Stimulated activated CD4-positive, alpha-beta T cell treated with anti-CD3 and anti-CD28 coated beads, Interleukin-12 subunit alpha, Interleukin-12 subunit beta, amount 100 ng/mL, for 4 hours (primary cell): ENCODE measurements around the gene BMERB1.
"Not testable (repeated sequence)": the region's sequence is repeated elsewhere in the genome, so short reads cannot be mapped to it uniquely, and the experiment has no call there.

ENCODE experiments used
- DNase-seq: peaks from one replicate; pipeline ENCODE4 v3.0.0-alpha.2; 2020

The BMERB1 gene

DNA sequence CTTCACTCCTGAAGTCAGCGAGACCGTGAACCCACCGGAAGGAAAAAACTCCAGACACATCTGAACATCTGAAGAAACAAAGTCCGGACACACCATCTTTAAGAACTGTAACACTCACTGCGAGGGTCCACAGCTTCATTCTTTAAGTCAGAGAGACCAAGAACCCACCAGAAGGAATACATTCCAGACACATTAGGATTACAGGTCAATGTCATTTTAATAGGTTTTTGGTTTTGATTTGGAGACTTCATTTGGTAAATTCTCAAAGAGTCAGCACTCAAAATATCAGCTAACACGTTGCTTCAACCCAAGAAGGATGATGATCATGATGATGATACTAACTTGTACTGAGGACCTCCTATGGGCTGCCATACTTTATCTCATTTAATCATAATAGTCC, 7.6 kb upstream of the BMERB1 start:
- no peak for DNase-seq

DNA sequence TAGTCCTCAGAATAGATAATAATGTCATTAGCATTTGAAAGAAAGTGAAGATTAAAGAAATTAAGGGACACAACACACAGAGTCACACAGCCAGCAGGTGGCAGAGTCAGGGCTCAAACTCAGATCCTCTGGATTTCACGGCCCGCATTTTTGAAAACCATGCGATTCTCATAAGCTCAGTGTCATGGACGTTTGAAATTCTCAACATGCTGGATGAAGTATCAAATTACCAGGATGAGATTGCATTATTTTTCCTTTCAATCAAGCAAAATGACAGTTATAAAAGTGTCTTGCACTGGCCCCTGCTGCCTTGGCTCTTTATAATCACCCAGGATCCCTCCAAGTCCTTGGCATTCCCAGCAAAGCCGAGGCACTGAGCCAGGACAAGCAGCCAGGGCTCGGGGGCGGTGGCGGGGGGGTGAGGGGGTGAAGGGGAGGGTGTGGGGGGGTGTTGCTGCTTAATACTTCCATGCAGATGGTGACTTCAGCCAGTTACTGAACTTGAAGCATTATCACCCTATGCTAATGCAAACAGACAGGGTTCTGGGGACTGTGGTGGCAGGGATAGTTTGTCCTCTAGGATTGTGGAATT, 6.6 kb upstream of the BMERB1 start:
- peak; percentile 49 for DNase-seq

DNA sequence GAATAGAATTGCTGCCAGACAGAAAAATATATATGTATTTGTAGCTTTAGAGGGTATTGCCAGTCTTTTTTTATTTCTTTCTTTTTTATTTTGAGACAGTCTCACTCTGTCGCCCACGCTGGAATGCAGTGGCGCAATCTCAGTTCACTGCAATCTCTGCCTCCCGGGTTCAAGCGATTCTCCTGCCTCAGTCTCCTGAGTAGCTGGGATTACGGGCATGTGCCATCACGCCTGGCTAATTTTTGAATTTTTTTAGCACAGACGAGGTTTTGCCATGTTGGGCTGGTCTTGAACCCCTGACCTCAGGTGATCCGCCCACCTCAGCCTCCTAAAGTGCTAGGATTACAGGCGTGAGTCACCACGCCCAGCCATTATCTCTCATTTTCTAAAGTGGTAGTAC, 3.5 kb upstream of the BMERB1 start:
- DNase-seq: not testable (repeated sequence)

DNA sequence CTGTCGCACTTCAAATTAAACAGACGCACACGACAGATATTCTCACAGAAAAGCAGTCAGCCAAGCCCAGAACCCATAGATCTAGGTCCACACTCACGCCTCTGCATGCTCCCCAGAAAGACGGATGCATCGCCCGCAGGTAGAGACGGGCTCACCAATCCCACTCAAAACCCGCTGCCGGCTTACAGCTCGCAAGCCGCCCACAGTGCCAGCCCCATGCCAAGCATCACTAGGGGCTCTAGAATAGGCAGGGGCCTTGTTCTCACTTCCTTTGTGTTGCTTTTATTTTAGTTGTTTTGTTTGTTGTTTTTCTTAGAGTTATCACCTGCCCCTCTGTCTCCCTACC, 336 bp upstream of the BMERB1 start:
- no peak for DNase-seq

DNA sequence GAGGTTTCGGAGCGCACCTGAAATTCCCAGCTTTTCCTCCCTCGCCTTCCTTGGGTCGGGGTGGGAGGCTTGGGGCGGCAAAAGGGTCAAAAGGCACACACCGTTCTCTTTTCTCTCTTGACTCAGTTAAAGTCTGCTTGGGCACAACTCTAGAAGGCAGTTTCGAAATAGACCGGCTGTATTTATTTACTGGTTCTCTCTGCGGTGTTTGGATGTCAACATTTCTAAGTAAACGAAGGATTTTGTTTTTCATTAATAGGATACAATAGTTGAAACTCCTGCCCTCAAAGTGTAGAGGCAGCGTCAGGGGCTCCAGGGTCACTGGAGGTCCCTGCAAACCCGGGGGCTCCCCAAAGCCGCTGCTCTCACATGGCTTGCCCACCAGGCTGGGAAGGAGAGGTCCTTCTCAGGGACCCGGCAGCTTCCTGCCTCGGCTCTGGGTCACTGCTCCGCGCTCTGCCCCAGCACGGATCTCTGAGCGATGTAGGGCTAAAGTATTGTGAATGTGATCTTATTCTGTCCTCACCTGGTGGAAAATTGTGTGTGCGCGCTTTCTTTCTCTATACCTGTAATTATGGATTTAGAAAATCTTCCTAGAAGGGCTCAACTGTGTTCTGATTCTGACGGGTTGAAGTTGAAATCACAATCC, 952 bp downstream of the BMERB1 start:
- no peak for DNase-seq

DNA sequence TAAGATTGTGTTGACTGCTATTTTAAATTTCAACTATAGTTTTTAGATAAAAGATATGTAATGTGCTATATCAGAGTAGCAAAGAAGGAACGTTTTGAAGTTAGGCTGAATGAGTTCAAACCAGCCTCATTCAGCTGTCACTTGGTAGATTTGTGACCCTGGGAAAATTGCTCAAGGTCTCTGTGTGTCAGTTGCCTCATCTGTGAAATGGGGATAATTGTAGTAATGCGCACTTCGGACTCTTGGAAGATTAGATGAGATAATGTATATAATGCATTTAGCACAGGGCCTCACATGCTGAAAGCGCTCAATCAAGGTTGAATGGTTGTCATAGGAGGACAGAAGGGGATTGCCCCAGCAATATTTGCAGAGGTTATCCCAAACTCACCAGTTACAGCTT, 4.7 kb downstream of the BMERB1 start:
- DNase-seq: no peak

DNA sequence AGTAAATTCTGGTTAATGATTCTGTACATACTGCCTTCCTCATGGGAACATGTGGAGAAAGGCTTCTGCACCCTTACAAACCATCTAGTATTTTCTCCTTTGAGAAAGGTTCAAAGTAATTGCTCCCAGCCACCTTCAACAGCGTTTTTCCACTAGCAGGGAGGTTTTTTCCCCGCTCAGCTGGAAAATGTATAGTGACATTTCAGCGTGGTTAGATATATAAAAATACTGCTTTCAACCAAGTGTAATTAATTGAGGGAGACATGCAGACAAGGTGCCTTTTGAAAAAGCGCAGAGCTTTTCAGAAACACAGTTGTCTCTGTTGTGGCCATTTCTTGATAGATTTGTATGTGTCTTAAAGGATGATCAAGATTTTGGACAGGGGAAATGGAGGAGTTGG, 5.1 kb downstream of the BMERB1 start:
- DNase-seq: no peak

DNA sequence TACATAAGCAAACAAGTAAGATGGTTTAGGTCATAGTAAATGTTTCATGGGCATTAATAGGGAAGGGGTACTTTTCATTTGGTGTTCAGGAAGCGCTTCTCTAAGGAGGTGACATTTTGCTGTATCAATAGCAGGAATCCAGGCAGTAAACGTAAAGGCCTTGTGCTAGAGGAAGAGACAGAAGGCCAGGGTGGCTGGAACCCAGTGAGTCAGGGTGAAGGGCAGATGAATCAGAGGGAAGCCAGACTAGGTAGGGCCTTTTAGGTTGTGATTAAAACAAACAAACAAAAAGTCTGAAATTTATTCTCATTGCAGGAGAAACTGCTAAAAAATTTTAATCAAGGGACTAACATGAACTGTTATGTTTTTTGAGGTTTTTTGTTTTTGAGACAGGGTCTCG, 6.5 kb downstream of the BMERB1 start:
- DNase-seq: no peak

DNA sequence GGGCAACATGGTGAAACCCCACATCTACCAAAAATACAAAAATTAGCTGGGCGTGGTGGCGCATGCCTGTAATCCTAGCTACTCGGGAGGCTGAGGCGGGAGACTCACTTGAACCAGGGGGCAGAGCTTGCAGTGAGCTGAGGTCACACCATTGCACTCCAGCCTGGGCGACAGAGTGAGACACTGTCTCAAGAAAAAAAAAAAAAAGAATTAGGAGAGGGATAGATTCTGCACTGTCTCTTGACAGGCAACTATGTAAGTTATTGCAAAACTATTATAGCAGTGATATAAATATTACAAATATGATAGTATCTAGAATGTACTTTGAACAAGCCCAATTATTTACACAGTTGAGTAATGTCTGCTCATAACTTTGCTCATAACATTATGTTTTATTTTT, 7.8 kb downstream of the BMERB1 start:
- DNase-seq: not testable (repeated sequence)

DNA sequence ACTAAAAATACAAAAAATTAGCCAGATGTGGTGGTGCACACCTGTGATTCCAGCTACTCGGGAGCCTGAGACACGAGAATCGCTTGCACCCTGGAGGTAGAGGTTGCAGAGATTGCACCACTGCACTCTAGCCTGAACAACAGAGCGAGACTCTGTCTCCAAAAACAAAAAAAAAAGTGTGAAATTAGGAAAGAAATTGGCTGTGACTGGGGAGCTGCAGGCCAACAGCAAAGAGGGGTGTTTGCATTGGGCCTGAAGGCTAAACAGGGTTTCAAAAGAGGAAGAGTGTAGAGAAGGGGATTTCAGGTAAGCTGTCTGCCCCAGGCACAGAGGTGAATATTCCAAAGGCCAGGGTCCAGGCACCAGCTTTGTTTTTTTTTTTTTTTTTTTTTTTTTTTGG, 9.4 kb downstream of the BMERB1 start:
- DNase-seq: no peak

DNA sequence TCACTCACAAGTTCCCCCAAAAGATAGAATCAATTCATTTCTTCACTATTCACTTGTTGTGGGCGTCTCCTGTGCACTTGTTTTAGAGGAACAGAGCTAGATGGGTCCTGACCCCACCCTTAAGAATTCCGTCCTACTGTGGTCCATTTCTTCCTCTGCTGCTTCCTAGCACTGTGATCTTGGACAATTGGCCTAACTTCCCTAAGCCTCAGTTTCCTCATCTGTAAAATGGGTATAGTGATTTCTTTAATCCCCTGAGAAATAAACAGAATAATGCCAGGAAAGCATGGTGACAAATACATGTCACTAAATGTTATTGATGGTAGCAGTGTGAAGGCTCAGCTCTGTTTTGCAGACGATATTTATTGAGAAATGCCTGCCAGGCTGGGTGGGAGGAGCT, 9.9 kb downstream of the BMERB1 start:
- DNase-seq: no peak

DNA sequence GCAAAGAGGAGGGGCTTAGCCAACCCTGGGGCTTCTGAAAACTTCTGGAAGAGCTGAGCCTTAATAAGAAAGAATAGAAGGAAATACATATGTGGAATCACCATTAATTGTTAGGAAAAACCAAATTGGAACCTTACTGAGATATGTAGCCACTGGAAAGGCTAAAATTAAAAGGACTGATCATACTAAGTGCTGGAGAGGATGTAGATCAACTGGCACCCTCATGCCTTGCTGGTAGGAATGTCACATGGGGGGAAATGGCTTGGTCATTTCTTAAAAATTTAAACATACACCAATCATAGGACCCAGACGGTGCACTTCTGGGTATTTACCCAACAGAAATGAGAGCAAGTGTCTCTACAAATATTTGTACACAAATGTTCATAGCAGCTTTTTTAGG, 11.1 kb downstream of the BMERB1 start:
- no peak for DNase-seq

DNA sequence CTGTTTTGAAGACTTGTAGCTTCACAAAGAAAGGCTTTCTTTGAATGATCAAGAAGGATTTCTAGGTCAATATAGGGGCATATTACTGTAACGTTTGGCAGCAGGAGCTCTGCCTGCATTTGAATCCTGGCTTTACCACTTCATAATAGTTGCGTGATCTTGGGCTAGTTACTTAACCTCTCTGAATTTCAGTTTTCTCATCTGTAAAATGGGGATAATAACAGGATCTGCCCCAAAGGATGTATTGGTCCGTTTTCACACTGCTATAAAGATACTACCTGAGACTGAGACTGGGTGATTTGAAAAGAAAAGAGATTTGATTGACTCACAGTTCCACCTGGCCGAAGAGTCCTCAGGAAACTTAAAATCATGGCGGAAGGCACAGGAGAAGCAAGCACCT, 12.5 kb downstream of the BMERB1 start:
- DNase-seq: no peak

DNA sequence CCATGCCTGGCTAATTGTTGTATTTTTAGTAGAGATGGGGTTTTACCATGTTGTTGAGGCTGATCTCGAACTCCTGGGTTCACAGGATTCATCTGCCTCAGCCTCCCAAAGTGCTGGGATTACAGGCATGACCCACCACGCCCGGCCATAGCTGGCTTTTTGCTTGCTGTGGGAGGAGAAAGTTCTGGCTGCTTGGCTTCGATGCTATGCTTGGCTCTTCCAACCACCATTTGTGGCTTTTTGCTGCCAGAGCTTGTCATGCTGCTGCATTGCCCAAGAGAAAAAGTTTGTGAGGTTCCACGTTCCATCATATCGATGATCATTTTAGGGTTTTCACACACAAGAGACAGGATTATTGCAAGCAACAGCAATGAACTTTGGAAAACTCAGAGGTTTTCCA, 16.2 kb downstream of the BMERB1 start:
- DNase-seq: no peak

DNA sequence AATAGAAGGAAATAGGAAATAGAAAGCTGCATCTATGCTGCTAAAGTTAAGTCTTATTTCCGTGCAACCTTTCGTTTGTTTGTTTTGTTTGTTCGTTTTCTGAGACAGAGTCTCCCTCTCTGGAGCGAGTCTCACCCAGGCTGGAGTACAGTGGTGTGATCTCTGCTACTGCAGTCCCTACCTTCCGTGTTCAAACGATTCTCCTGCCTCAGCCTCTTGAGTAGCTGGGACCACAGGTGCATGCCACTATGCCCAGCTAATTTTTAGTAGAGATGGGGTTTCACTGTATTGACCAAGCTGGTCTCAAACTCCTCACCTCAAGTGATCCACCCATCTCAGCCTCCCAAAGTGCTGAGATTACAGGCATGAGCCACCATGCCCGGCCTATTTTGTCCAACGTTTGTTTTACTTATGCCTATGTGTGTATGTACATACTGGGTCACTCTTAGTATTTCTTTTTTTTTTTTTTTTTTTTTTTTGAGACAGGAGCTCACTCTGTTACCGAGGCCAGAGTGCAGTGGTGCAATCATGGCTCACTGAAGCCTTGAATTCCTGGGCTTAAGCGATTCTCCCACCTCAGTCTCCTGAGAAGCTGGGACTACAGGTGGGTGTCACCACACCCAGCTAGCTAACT, 16.8 kb downstream of the BMERB1 start:
- DNase-seq: no peak

DNA sequence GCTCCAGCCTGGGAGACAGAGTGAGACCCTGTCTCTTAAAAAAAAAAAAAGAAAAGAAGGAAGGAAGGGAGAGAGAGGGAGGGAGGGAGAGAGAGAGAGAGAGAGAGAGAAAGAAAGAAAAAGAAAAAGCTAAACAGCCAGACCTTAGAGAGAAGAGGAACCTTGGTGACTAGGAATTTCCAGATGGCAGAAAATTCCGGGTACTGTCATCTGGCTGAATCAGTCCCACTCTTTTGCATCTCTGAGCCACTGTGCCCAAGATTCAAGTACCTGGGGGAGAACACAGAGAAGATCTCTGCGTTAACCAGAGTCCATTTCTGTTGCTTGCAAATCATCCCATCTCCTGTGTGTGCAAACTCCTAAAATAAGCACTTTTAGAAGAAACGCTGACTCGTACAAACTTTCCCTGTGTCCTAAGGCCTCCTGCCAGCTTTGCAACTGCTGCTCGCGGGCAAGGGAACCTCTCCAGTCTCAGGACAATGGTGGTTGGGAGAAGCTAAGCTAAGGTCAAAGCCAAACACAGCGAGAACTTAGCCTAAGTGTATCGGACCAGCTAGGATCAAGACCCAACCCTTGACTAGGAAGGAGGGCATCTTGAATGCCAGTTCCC, 18.0 kb downstream of the BMERB1 start:
- DNase-seq: no peak

DNA sequence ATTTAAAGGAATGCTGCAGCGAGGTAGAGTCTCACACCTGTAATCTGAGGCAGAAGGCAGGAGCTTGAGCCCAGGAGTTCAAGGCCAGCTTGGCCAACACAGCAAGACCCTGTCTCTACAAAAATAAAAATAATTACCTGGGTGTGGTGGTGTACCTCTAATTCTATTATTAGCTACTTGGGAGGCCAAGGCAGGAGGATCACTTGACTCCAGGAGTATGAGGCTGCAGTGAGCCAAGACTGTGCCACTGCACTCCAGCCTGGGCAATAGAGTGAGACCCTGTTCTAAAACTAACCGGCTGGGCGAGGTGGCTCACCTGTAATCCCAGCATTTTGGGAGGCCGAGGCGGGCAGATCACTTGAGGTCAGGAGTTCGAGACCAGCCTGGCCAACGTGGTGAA, 18.9 kb downstream of the BMERB1 start:
- not testable (repeated sequence) for DNase-seq

DNA sequence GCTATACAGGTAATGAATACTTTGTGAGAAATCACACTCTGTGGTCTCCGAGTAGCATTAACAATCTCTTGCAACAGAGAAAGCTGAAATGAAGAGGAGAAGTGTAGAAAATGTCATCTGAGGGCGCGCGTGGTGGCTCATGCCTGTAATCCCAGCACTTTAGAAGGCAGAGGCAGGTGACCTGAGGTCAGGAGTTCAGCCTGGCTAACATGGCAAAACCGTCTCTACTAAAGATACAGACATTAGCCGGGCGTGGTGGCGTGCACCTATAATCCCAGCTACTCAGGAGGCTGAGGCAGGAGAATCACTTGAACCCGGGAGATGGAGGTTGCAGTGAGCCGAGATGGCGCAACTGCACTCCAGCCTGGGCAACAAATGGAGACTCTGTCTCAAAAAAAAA, 20.5 kb downstream of the BMERB1 start:
- not testable (repeated sequence) for DNase-seq

DNA sequence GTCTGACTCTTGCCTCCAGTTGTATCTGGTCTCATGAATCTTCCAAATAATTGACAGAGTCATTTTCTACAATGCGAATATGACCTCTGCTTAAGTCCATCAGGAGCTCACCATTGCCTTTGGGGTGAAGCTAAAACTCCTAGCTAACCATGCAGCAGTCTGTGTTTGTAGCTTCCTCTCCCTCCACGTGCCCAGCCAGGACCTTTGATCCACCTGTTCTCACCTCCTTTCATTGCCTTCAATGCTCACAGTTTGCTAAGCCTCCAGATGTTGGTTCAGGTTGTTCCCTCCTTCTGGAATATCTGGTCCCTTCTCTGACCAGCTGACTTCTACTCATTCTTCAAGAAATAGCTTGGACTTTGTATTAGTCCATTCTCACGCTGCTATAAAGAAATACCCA, 23.0 kb downstream of the BMERB1 start:
- DNase-seq: no peak

DNA sequence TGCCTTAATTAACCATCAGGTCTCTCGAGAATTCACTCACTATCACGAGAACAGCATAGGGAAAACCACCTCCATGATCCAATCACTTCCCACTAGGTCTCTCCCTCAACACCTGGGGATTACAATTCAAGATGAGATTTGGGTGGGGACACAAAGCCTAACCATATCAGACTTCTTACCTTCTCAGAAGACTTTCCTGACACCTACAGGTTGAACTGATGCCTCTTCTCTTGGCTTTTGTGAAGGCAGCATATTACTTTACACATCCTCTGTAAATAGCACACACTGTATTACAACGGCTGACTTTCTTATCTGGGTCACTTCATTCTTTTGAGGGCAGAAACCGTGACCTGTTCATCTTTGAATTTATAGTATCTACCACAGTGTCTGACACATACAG, 23.6 kb downstream of the BMERB1 start:
- DNase-seq: no peak

DNA sequence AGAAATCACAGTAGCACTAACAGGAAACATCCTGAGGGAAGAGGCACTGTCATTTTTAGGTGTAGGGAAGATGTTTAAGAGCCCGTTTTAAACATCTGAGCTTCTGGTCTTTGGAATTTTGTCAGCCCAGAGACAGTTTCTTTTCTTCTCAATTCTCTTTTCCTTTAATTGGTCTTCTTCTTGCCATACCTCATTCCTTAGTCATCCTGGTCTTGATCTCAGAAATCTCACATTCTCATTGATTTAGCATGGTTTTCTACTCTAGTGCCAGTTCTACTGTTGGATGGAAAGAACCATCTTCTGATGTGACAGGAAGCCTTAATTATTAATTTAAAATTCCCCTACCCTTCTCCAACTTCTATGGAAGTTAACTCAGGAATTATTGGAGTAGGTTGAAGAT, 25.4 kb downstream of the BMERB1 start:
- DNase-seq: no peak

DNA sequence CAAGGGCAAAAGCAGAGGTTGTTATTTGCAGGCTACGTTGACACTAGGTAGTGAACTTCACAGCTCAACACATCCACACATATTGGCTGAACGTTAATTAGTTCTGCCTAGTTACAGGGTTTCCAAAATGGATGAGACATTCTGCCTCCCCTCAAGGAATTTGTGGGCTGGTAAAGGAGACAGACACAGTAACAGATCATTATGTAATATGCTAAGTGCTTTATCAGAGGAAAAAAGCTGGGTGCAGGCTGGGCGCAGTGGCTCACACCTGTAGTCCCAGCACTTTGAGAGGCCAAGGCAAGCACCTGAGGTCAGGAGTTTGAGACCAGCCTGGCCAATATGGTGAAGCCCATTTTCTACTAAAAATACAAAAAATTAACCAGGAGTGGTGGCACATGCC, 26.2 kb downstream of the BMERB1 start:
- DNase-seq: no peak

DNA sequence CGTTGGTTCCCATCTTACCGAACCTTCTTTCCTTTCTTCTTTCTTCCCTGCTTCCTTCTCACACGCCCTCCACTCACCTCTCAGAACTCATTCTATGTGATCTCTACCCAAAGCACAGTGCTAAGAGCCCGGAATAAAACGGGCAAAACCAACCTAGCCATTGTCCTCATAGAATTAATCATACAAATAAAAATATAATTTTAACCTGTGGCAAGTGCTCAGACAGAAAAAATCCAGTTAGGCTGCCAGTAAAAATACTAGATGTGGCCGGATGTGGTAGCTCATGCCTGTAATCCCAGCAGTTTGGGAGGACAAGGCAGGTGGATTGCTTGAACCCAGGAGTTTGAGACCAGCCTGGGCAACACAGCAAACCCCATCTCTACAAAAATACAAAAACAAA, 27.0 kb downstream of the BMERB1 start:
- no peak for DNase-seq

DNA sequence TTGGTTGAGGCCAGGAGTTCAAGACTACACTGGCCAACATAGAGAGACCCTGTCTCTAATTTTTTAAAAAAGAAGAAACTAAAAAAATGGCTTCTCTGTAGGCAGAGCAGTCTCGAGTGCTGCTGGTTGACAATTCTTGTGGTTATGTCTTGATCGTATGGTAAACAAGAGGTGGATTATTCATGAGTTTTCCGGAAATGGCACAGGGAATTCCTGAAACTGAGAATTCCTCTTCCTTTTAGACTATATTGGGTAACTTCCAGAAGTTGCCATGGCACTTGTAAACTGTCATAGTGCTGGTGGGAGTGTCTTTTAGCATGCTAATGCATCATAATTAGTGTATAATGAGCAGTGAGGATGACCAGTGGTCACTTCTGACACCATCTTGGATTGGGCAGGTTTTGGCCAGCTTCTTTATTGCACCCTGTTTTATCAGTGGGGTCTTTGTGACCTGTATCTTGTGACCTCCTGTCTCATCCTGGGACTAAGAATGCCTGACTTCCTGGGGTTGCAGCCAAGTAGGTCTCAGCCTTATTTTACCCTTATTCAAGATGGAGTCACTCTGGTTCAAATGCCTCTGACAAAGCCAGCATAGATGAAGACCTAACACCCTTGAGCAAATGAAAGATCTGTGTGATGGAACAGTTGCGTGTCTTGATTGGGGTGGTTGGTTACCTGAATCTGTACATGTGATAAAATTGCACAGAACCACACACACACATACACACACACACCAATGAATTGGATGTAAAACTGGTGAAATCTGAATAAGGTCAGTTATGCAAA, 30.2 kb downstream of the BMERB1 start:
- DNase-seq: no peak
